Measurements from ENCODE around the gene KRT31. TPM values are rescaled to one million over a fixed set of nuclear protein-coding genes. Genes with fewer than 3 reads are reported as not detected.

KRT31 gene
- total and polyA plus RNA-seq, 2 of the 13 experiments (the other 11 are each of a cell fraction or from before 2014, with no cell fraction given): 0.05 TPM; not detected in 1

GRCh38 chr17:41421617-41422016 lies 24.2 kb upstream of the KRT31 start:
- ChIA-PET CTCF (ENCODE audit: low intra/inter-chr PET ratio, low total read pairs) (no interaction called here), POLR2A (no interaction called here)
- DNase-seq (ENCODE audit: low spot score): no peak
- Histone ChIP-seq H2AFZ (ENCODE audit: low read length) (no peak overlapping the region), H3K4me3 (replicated peaks in 1 of 3; ENCODE audit: insufficient read depth in 1 of 3, low read depth in 2 of 3, low read length in 3 of 3) (no peak overlapping the region), H4K20me1 (ENCODE audit: insufficient read depth, low read length) (no peaks in the 10 kb centered on the region), H3K9ac (ENCODE audit: insufficient read depth, low read depth, low read length) (no peak overlapping the region), H3K4me2 (ENCODE audit: low read depth, low read length) (no peak overlapping the region), H3K27ac (ENCODE audit: extremely low read length, insufficient read depth, low read length) (no peak overlapping the region), H3K9me3 (ENCODE audit: low read length) (no peaks in the 10 kb centered on the region), H3K4me1 (ENCODE audit: insufficient read depth, low read length) (peaks cover 34% of the 10 kb centered on the region), H3K27me3 (ENCODE audit: control insufficient read depth in 1 of 2, insufficient read depth in 2 of 2, low read length in 2 of 2) (no peaks in the 10 kb centered on the region), H3K36me3 (replicated peaks in 1 of 2; ENCODE audit: control insufficient read depth in 1 of 2, insufficient read depth in 2 of 2, low read length in 2 of 2) (no peaks in the 10 kb centered on the region), H3K79me2 (ENCODE audit: insufficient read depth, low read length) (no peaks in the 10 kb centered on the region)
- no peak for FAIRE-seq
- no peak for TF ChIP-seq NFE2 (CRISPR knock-in tag; IDR thresholded peaks at IDR 0.05)
- TF ChIP-seq REXO4 (CRISPR knock-in tag; IDR thresholded peaks at IDR 0.05; ENCODE audit: borderline replicate concordance): no peak
- TF ChIP-seq ZNF552 (CRISPR knock-in tag; IDR thresholded peaks at IDR 0.05; ENCODE audit: borderline replicate concordance): no peak
- TF ChIP-seq ATF7 (IDR thresholded peaks at IDR 0.05): no peak
- TF ChIP-seq ATF7 (CRISPR knock-in tag; IDR thresholded peaks at IDR 0.05): no peak
- TF ChIP-seq ZNF354B (CRISPR knock-in tag; IDR thresholded peaks at IDR 0.05): no peak
- TF ChIP-seq ZSCAN20 (CRISPR knock-in tag; IDR thresholded peaks at IDR 0.05; ENCODE audit: borderline replicate concordance): no peak
- TF ChIP-seq ZBTB8A (CRISPR knock-in tag; IDR thresholded peaks at IDR 0.05; ENCODE audit: borderline replicate concordance, low read depth): no peak
- TF ChIP-seq KDM6A (CRISPR knock-in tag; IDR thresholded peaks at IDR 0.05; ENCODE audit: low read depth): no peak
- TF ChIP-seq ZFP36L1 (CRISPR knock-in tag; IDR thresholded peaks at IDR 0.05): no peak
- TF ChIP-seq ZBTB10 (CRISPR knock-in tag; IDR thresholded peaks at IDR 0.05; ENCODE audit: borderline replicate concordance): no peak
- no peak for TF ChIP-seq MAZ (IDR thresholded peaks at IDR 0.05; ENCODE audit: borderline replicate concordance, low read depth, low read length)
- no peak for TF ChIP-seq MAZ (CRISPR knock-in tag; IDR thresholded peaks at IDR 0.05; ENCODE audit: low read depth)
- no peak for TF ChIP-seq ZNF607 (CRISPR knock-in tag; IDR thresholded peaks at IDR 0.05; ENCODE audit: borderline replicate concordance)
- TF ChIP-seq SP5 (CRISPR knock-in tag; IDR thresholded peaks at IDR 0.05; ENCODE audit: borderline replicate concordance, low read depth): no peak
- TF ChIP-seq NCOA1 (CRISPR knock-in tag; IDR thresholded peaks at IDR 0.05): no peak
- TF ChIP-seq ZNF17 (CRISPR knock-in tag; IDR thresholded peaks at IDR 0.05): no peak
- TF ChIP-seq ZEB1 (IDR thresholded peaks at IDR 0.05; ENCODE audit: insufficient replicate concordance, low read depth): no peak
- TF ChIP-seq RARG (CRISPR knock-in tag; IDR thresholded peaks at IDR 0.05; ENCODE audit: low read depth): no peak
- TF ChIP-seq ZNF292 (CRISPR knock-in tag; IDR thresholded peaks at IDR 0.05; ENCODE audit: borderline replicate concordance, low read depth): no peak
- no peak for TF ChIP-seq ZNF891 (CRISPR knock-in tag; IDR thresholded peaks at IDR 0.05)
- 66% methylated on average over 4 of the region's 4 CpGs for WGBS (ENCODE audit: low lambda C conversion rate)
- in situ Hi-C loops (cut with HindIII; ENCODE audit: extremely low pct_ligation_motif_present, low pct_unique_long_range_greater_than_20kb) (no loop called here), intact Hi-C loops (cut with micrococcal nuclease; ENCODE audit: unreplicated experiment) (no loop called here)
- BruUV-seq (replicated peaks): no TSS peak
- no peak for ATAC-seq
